Adrenal gland (tissue), 12 donors: ENCODE data around the gene AHNAK2. TPM values are rescaled to one million over a fixed set of nuclear protein-coding genes. Genes with fewer than 3 reads are reported as not detected.
A peak's percentile ranks its signal among the peaks of the same experiment; 100 is the strongest.

Source experiments
- DNase-seq, 7 donors: peaks; one replicate each; pipeline ENCODE4 v3.0.0-alpha.2; 2019 to 2020
- H3K27ac ChIP-seq, 5 donors: fragments of 200-600 bp; sonication (generic) in 4 of 5; 1 replicate in 3 of 5; 2 replicates in 2 of 5; pipeline versions ENCODE4 v1.5.1 to v1.8.0; 2016 to 2020; ENCODE audit warnings: mild to moderate bottlenecking in 1 of 5
- H3K27me3 ChIP-seq: fragments of 200-600 bp; 2 replicates; pipeline ENCODE4 v1.8.0; 2021
- H3K36me3 ChIP-seq, 2 donors: fragments of 200-600 bp; replicated peaks in 1 of 2; 1 replicate in 1 of 2; 2 replicates in 1 of 2; pipeline versions ENCODE4 v1.5.1 to v1.8.0; 2018 to 2022
- H3K4me1 ChIP-seq, 2 donors: fragments of 200-600 bp; replicated peaks in 1 of 2; 1 replicate in 1 of 2; 2 replicates in 1 of 2; pipeline versions ENCODE4 v1.5.1 to v1.8.0; 2018 to 2021
- H3K4me3 ChIP-seq, 4 donors: fragments of 200-600 bp; sonication (generic) in 3 of 4; one replicate each; pipeline ENCODE4 v1.5.1; 2016 to 2018
- H3K9me3 ChIP-seq, 3 donors: fragments of 200-600 bp; sonication (generic) in 1 of 3; replicated peaks in 1 of 3; 1 replicate in 2 of 3; 2 replicates in 1 of 3; pipeline versions ENCODE4 v1.5.1 to v1.8.0; 2016 to 2021
- POLR2A ChIP-seq, 2 donors: fragments of 450-650 bp; IDR thresholded peaks; one replicate each; pipeline ENCODE4 v1.6.1; 2017; ENCODE audit warnings: antibody characterized with exemption in 2 of 2, mild to moderate bottlenecking in 2 of 2, moderate library complexity in 1 of 2
- WGBS, 4 donors: extraction: QIAGEN DNeasy Blood & Tissue Kit in 2 of 4; methylation state at CpG; one replicate each; pipeline versions ENCODE4 v1.1.5 to v1.1.7; 2013 to 2017; 5-methylcytosine and 5-hydroxymethylcytosine counted together
- intact Hi-C, 2 donors: fragments of 100-400 bp; cut with DNase I; formaldehyde crosslinking; loops; one replicate each; pipeline versions ENCODE4 v1.14.1 to v1.15.0; 2022 to 2023
- polyA plus RNA-seq, 3 donors: library from polyadenylated mRNA; stranded (reverse); fragments of 200-250 nt in 2 of 3; fragments of 350-450 nt in 1 of 3; fragmentation: Illumina TruSeq in 1 of 3; extraction: RNeasy Lipid Tissue Mini Kit (QIAGEN cat#74804) in 1 of 3; gene quantifications; one replicate each; pipeline ENCODE4 v1.2.3, GENCODE V29; 2013 to 2014
- total RNA-seq, 9 donors: library from RNA; depleted of rRNA in 4 of 9; stranded (reverse); fragments of >200 nt in 4 of 9; fragments of 120-200 nt in 1 of 9; fragmentation: NEBNext Ultra II Directional in 1 of 9; extraction: Animal tissue kit (Norgen Biotek cat#: 25700) in 1 of 9; gene quantifications; one replicate each; pipeline versions ENCODE4 v1.1.0 to v1.2.4, GENCODE V29; 2013 to 2023
- TF ChIP-seq, protein P1 (sequence below), 6 experiments: fragments of 450-650 bp in 4 of 6; fragments of 200-600 bp in 2 of 6; sonication (generic) in 1 of 6; IDR thresholded peaks; 1 replicate in 5 of 6; 2 replicates in 1 of 6; pipeline versions ENCODE4 v1.5.1 to v1.8.0; 2016 to 2021; ENCODE audit warnings: antibody characterized with exemption in 6 of 6, mild to moderate bottlenecking in 2 of 6, moderate library complexity in 1 of 6
- donor health status: healthy with polysubstance abuse.
- donor health status: Bipolar disorder and iron deficiency.
- donor health status: DM: yes; HTN: yes; CAD: no.
- donor health status: DM: no; HTN: no; CAD: no.
- donor health status: DM: no; HTN: no; CAD: no.
- donor health status: DM: yes; HTN: yes; CAD: no.

AHNAK2 gene
- total and polyA plus RNA-seq, 12 donors: 0.67 to 16.0 (median 4.1) TPM

DNA sequence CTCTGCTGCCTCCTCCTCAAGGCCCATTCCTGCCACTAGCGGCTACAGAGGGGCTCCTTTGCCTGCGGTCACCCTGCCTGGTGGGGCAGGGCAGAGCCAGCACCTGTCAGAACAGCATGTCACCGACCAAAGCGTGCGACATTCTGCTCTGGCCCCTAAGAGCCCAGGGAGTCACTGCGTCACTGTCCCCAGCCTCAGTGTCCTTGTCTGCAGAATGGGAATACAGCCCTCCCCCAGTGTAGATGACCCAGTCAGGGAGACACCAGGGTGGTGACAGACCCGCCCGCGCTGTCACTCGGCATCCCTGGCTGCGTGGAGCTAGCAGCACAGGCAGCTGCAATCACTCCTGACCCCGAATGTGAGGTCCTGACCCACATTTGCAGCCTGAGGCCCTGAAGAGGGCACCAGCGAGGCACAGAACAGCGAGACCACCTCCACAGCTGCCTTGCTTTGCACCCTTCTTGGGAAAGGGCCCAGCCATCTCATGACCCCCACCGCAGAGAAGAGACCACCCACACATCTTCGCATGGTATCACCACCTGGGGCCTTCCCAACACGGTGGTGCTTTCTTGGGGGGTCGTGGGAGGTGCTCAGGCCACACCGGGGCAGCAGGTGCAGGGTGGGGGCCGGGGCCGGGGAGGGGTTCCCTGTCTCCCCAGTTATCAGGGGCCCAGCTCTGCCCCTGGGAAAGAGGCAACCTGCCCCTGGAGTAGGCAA lies 2.5 kb downstream of the AHNAK2 start:
- TF ChIP-seq, protein P1, sequence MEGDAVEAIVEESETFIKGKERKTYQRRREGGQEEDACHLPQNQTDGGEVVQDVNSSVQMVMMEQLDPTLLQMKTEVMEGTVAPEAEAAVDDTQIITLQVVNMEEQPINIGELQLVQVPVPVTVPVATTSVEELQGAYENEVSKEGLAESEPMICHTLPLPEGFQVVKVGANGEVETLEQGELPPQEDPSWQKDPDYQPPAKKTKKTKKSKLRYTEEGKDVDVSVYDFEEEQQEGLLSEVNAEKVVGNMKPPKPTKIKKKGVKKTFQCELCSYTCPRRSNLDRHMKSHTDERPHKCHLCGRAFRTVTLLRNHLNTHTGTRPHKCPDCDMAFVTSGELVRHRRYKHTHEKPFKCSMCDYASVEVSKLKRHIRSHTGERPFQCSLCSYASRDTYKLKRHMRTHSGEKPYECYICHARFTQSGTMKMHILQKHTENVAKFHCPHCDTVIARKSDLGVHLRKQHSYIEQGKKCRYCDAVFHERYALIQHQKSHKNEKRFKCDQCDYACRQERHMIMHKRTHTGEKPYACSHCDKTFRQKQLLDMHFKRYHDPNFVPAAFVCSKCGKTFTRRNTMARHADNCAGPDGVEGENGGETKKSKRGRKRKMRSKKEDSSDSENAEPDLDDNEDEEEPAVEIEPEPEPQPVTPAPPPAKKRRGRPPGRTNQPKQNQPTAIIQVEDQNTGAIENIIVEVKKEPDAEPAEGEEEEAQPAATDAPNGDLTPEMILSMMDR (IDR thresholded peaks at IDR 0.05): no peak
- no peak for TF ChIP-seq POLR2A (IDR thresholded peaks at IDR 0.05)
- 39 to 53% (median 49%) methylated on average over 11 to 21 of the region's 21 CpGs for WGBS, 4 donors
- no peak overlapping the region for H3K4me3 ChIP-seq
- no peaks in the 10 kb centered on the region for H3K9me3 ChIP-seq
- H3K27ac ChIP-seq: no peak overlapping the region
- H3K27me3 ChIP-seq: no peaks in the 10 kb centered on the region
- peaks cover 20 to 41% of the 10 kb centered on the region in 2 donors for H3K4me1 ChIP-seq
- intact Hi-C loops: loop anchor here (2.0 to 5.0 kb wide), 2 partner anchors 71 to 72 kb away; no protein-coding TSS in a partner anchor
- peak in 1 of 7 donors; percentile 22 for DNase-seq
- no peaks in the 10 kb centered on the region for H3K36me3 ChIP-seq

DNA sequence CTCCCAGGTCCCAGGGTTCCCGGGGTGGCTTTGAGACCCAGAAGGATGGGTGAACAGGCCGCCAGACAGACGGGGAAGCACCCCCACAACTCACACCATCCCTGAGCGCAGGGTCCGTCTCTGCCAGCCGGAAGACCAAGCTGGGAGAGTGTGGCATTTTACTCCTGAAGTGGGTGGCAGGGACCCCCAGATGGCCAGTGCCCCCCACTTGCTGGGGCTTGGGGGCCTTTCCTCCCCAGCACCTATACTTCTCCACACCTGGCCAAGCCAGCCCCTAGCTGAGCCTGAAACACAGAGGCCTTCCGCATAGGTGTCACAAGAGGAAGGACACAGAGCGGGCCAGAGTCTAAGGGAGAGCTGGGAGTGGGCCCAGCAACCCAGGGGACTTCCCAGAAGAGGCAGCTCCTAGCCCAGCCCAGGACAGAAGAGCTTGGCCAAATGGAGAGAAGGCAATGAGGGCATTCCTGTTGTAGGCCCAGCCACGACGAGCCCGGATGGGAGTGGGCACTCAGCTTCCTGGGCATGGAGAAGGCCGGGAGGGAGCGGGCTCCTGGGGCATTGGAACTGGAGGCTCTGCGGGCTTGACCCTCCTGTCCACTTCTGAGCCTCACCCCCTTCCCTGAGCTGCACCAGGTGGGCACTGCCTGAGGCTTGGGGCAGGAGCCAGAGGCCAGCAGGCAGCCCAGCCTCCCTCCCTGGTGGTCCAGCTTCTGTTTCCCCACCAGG lies 3.3 kb downstream of the AHNAK2 start:
- Histone ChIP-seq H3K27ac (no peak overlapping the region), H3K4me1 (peaks cover 20 to 37% of the 10 kb centered on the region in 2 donors), H3K4me3 (no peak overlapping the region), H3K9me3 (no peaks in the 10 kb centered on the region), H3K27me3 (no peaks in the 10 kb centered on the region), H3K36me3 (no peaks in the 10 kb centered on the region)
- intact Hi-C loops: loop anchor here (5.0 kb wide), 2 partner anchors 43 to 72 kb away; no protein-coding TSS in a partner anchor
- 91 to 97% (median 93%) methylated on average over 7 to 14 of the region's 14 CpGs for WGBS, 4 donors
- DNase-seq: no peak
- TF ChIP-seq POLR2A (IDR thresholded peaks at IDR 0.05): no peak
- TF ChIP-seq, protein P1 (IDR thresholded peaks at IDR 0.05): no peak

DNA sequence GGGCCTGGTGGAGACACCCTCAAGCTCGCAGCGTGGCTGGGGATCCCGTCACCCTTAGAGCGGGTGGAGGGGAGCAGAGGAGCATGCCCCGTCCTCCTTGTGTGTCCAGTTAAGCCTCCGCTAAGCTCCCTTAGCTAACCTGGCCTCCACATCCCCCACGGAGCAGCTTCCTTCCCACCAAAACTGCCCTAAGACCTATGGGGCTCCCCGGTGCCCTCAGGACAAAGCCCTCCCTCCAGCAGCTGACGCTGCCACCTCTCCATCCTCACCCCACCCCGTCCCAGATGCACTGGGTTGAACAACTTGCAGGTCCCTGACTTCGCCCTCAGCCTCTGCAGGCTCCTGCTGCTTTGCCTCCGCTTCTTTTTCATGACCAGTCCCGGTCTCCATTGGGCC lies 4.0 kb downstream of the AHNAK2 start:
- no peaks in the 10 kb centered on the region for H3K36me3 ChIP-seq
- intact Hi-C loops: loop anchor here in 1 of 2 donors (5.0 kb wide), 1 partner anchor 42 kb away; no protein-coding TSS in a partner anchor
- H3K27me3 ChIP-seq: no peaks in the 10 kb centered on the region
- no peak overlapping the region for H3K4me3 ChIP-seq
- TF ChIP-seq, protein P1 (IDR thresholded peaks at IDR 0.05): no peak
- H3K27ac ChIP-seq: peak overlapping the region in 3 of 5 donors; percentile 74 to 87 (median 77)
- WGBS, 4 donors: 59 to 64% (median 63%) methylated on average over 13 of the region's 13 CpGs
- H3K4me1 ChIP-seq: peaks cover 20 to 37% of the 10 kb centered on the region in 2 donors
- DNase-seq: no peak
- no peaks in the 10 kb centered on the region for H3K9me3 ChIP-seq

DNA sequence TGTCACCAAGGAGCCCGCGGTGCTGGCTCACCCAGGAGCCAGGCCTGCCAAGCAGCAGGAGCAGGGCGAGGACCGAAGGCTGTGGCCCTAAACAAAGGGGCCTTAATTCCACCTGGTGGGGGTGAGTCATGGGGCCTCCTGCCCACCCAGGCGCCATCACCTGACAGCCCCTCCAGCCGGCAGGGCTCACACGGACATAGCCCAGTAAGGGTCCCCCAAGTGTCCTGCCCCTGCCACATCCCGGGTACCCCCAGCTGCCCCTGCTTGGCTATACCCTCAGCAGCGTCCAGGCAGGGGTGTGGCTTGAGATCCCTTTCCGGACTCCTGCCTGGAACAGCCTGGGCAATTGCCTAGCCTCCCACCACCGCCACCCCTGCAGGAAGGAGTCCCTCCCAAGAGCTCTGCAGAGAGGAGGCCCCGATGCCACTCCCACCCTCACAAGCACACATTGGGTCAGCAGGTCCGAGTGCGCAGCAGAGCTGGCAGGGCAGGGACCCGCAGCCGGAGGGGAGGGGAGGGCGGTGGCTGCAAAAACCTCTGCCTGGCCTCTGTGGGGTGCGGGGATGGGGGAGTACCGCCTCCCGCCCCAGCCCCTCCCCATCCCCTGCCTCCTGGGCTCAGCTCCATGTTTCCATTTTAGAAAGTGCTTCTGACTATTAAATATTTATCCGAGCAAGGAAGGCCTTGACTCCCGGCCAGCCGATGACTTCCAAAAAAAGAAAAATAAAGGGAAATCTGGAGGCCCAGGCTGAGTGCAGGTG lies 4.6 kb downstream of the AHNAK2 start:
- peaks cover 20 to 43% of the 10 kb centered on the region in 2 donors for H3K4me1 ChIP-seq
- TF ChIP-seq, protein P1 (IDR thresholded peaks at IDR 0.05): no peak
- peak in 1 of 2 donors; percentile 51 for TF ChIP-seq POLR2A (IDR thresholded peaks at IDR 0.05)
- no peak overlapping the region for H3K4me3 ChIP-seq
- H3K9me3 ChIP-seq: no peaks in the 10 kb centered on the region
- H3K36me3 ChIP-seq: no peaks in the 10 kb centered on the region
- peak overlapping the region in 4 of 5 donors; percentile 48 to 87 (median 76) for H3K27ac ChIP-seq
- peak; percentile 61 to 81 (median 74) for DNase-seq
- no peaks in the 10 kb centered on the region for H3K27me3 ChIP-seq
- 24 to 45% (median 30%) methylated on average over 7 to 23 of the region's 23 CpGs for WGBS, 4 donors
- intact Hi-C loops: loop anchor here in 1 of 2 donors (5.0 kb wide), 1 partner anchor 41 kb away; no protein-coding TSS in a partner anchor
